ENCODE results near the gene LRCH1.

DNA sequence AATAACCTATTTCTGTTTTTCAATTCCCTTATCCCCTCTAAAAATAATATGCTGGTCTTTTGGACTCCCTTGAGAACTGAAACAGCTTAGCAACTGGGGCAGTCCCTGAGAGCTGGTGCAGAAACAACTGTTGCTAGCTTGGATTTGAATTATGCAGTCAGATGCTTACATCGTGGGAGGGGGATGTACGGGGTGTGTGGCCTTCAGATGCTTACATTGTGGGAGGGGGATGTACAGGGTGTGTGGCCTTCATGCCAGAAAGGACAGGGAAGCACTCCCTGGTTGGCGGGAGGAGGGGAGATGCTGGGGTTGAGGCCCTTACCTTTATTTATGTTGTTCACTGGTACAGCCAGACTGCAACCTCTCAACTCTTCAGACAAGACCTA is 25.6 kb downstream of the LRCH1 start:
- TF ChIP-seq POLR2AphosphoS5 (IDR thresholded peaks at IDR 0.05; ENCODE audit: low read depth, low read length) = no peak
- TF ChIP-seq, protein P1, sequence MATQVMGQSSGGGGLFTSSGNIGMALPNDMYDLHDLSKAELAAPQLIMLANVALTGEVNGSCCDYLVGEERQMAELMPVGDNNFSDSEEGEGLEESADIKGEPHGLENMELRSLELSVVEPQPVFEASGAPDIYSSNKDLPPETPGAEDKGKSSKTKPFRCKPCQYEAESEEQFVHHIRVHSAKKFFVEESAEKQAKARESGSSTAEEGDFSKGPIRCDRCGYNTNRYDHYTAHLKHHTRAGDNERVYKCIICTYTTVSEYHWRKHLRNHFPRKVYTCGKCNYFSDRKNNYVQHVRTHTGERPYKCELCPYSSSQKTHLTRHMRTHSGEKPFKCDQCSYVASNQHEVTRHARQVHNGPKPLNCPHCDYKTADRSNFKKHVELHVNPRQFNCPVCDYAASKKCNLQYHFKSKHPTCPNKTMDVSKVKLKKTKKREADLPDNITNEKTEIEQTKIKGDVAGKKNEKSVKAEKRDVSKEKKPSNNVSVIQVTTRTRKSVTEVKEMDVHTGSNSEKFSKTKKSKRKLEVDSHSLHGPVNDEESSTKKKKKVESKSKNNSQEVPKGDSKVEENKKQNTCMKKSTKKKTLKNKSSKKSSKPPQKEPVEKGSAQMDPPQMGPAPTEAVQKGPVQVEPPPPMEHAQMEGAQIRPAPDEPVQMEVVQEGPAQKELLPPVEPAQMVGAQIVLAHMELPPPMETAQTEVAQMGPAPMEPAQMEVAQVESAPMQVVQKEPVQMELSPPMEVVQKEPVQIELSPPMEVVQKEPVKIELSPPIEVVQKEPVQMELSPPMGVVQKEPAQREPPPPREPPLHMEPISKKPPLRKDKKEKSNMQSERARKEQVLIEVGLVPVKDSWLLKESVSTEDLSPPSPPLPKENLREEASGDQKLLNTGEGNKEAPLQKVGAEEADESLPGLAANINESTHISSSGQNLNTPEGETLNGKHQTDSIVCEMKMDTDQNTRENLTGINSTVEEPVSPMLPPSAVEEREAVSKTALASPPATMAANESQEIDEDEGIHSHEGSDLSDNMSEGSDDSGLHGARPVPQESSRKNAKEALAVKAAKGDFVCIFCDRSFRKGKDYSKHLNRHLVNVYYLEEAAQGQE (IDR thresholded peaks at IDR 0.05; ENCODE audit: low read depth, low read length) = no peak
- TF ChIP-seq, protein P2, sequence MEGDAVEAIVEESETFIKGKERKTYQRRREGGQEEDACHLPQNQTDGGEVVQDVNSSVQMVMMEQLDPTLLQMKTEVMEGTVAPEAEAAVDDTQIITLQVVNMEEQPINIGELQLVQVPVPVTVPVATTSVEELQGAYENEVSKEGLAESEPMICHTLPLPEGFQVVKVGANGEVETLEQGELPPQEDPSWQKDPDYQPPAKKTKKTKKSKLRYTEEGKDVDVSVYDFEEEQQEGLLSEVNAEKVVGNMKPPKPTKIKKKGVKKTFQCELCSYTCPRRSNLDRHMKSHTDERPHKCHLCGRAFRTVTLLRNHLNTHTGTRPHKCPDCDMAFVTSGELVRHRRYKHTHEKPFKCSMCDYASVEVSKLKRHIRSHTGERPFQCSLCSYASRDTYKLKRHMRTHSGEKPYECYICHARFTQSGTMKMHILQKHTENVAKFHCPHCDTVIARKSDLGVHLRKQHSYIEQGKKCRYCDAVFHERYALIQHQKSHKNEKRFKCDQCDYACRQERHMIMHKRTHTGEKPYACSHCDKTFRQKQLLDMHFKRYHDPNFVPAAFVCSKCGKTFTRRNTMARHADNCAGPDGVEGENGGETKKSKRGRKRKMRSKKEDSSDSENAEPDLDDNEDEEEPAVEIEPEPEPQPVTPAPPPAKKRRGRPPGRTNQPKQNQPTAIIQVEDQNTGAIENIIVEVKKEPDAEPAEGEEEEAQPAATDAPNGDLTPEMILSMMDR (IDR thresholded peaks at IDR 0.05) = no peak
- no peak for TF ChIP-seq SMC3 (IDR thresholded peaks at IDR 0.05; ENCODE audit: low read depth, low read length)
- no peak for TF ChIP-seq GABPA (IDR thresholded peaks at IDR 0.05; ENCODE audit: low read depth)
- no peak for TF ChIP-seq JUND (IDR thresholded peaks at IDR 0.05)
- TF ChIP-seq, protein P3, sequence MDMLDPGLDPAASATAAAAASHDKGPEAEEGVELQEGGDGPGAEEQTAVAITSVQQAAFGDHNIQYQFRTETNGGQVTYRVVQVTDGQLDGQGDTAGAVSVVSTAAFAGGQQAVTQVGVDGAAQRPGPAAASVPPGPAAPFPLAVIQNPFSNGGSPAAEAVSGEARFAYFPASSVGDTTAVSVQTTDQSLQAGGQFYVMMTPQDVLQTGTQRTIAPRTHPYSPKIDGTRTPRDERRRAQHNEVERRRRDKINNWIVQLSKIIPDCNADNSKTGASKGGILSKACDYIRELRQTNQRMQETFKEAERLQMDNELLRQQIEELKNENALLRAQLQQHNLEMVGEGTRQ (IDR thresholded peaks at IDR 0.05; ENCODE audit: borderline replicate concordance, low read depth, low read length) = no peak
- TF ChIP-seq RAD21 (IDR thresholded peaks at IDR 0.05; ENCODE audit: low read length) = no peak
- no peak for TF ChIP-seq RCOR1 (IDR thresholded peaks at IDR 0.05; ENCODE audit: low read length)
- no peak for TF ChIP-seq FOXM1 (IDR thresholded peaks at IDR 0.05; ENCODE audit: low read depth)

Measured in SK-N-SH (cell line).